Hepatocyte (in vitro differentiated cells): ENCODE data around the gene ATG4B. TPM values are rescaled to one million over a fixed set of nuclear protein-coding genes. Genes with fewer than 3 reads are reported as not detected.
A peak's percentile ranks its signal among the peaks of the same experiment; 100 is the strongest.

Experiments used
- DNase-seq: peaks from one replicate; pipeline ENCODE4 v3.0.0-alpha.2; 2016; ENCODE audit warnings: low spot score
- H2AFZ ChIP-seq: fragments of 200-600 bp; sonication (generic); 2 replicates; pipeline ENCODE4 v1.6.0; 2016; ENCODE audit warnings: antibody characterized with exemption, mild to moderate bottlenecking
- H3K27ac ChIP-seq: fragments of 200-600 bp; sonication (generic); 2 replicates; pipeline ENCODE4 v1.5.1; 2016; ENCODE audit warnings: mild to moderate bottlenecking
- H3K27me3 ChIP-seq: fragments of 200-600 bp; sonication (generic); 2 replicates; pipeline ENCODE4 v1.6.1; 2016
- H3K36me3 ChIP-seq: fragments of 200-600 bp; sonication (generic); replicated peaks from 2 replicates; pipeline ENCODE4 v1.5.1; 2016; ENCODE audit warnings: low read depth; ENCODE audit not compliant: insufficient read depth
- H3K4me1 ChIP-seq: fragments of 200-600 bp; sonication (generic); 2 replicates; pipeline ENCODE4 v1.5.1; 2016; ENCODE audit warnings: mild to moderate bottlenecking, moderate library complexity; ENCODE audit not compliant: insufficient read depth
- H3K4me2 ChIP-seq: fragments of 200-600 bp; sonication (generic); 2 replicates; pipeline ENCODE4 v1.6.0; 2016
- H3K4me3 ChIP-seq: fragments of 200-600 bp; sonication (generic); 2 replicates; pipeline ENCODE4 v1.5.1; 2016; ENCODE audit warnings: mild to moderate bottlenecking
- H3K79me2 ChIP-seq: fragments of 200-600 bp; sonication (generic); 2 replicates; pipeline ENCODE4 v1.6.0; 2017; ENCODE audit warnings: mild to moderate bottlenecking
- H3K9me2 ChIP-seq: fragments of 200-600 bp; sonication (generic); replicated peaks from 2 replicates; pipeline ENCODE4 v1.6.0; 2017; ENCODE audit warnings: mild to moderate bottlenecking; ENCODE audit not compliant: insufficient read depth
- H3K9me3 ChIP-seq: fragments of 200-600 bp; sonication (generic); 2 replicates; pipeline ENCODE4 v1.5.1; 2016; ENCODE audit warnings: low read depth, mild to moderate bottlenecking
- H4K20me1 ChIP-seq: fragments of 200-600 bp; sonication (generic); 2 replicates; pipeline ENCODE4 v1.6.0; 2016; ENCODE audit warnings: mild to moderate bottlenecking; ENCODE audit not compliant: insufficient read depth, poor library complexity, severe bottlenecking
- CTCF ChIP-seq: fragments of 200-600 bp; sonication (generic); IDR thresholded peaks from 2 replicates; pipeline ENCODE4 v1.5.1; 2016; ENCODE audit warnings: antibody characterized with exemption, mild to moderate bottlenecking; ENCODE audit not compliant: poor library complexity
- EZH2 ChIP-seq: fragments of 200-600 bp; sonication (generic); IDR thresholded peaks from 2 replicates; pipeline ENCODE4 v1.6.1; 2016; ENCODE audit warnings: antibody characterized with exemption, mild to moderate bottlenecking, borderline replicate concordance
- EZH2phosphoT487 ChIP-seq: fragments of 200-600 bp; sonication (generic); IDR thresholded peaks from one replicate; pipeline ENCODE4 v1.6.1; 2018; ENCODE audit warnings: antibody characterized with exemption, mild to moderate bottlenecking, low read depth, moderate library complexity; ENCODE audit not compliant: unreplicated experiment, severe bottlenecking
- WGBS: methylation state at CpG from one replicate; pipeline ENCODE4 v1.1.6; 2016; ENCODE audit warnings: low lambda C conversion rate; ENCODE audit errors: missing lambda C conversion rate; 5-methylcytosine and 5-hydroxymethylcytosine counted together
- polyA plus RNA-seq: library from polyadenylated mRNA; unstranded; fragments of >200 nt; fragmentation: Nextera tagmentation; extraction: Ambion mirVana; gene quantifications from 2 replicates; pipeline ENCODE4 v1.2.1, GENCODE V29; 2016
- total RNA-seq: library from RNA; depleted of rRNA; stranded (reverse); fragments of >200 nt; gene quantifications from 2 replicates; pipeline ENCODE4 v1.2.3, GENCODE V29; 2014

ATG4B gene
- total and polyA plus RNA-seq, 2 experiments from 2014 or later = 61.3 to 108 TPM

- WGBS = 98% methylated on average over 4 of the region's 4 CpGs
- Histone ChIP-seq H3K79me2 (peaks cover 3% of the 10 kb centered on the region), H3K4me2 (no peak overlapping the region), H2AFZ (no peak overlapping the region), H3K4me3 (no peak overlapping the region), H3K9me2 (no peaks in the 10 kb centered on the region), H3K27ac (no peak overlapping the region), H3K36me3 (no peaks in the 10 kb centered on the region), H3K4me1 (peaks cover 1% of the 10 kb centered on the region), H4K20me1 (no peaks in the 10 kb centered on the region), H3K27me3 (no peaks in the 10 kb centered on the region), H3K9me3 (no peaks in the 10 kb centered on the region)
- no peak for DNase-seq
- TF ChIP-seq EZH2phosphoT487 (no peak), EZH2 (no peak), CTCF (no peak)
Measured at GRCh38 chr2:241695651-241696050, 58.2 kb downstream of the ATG4B start.

DNA sequence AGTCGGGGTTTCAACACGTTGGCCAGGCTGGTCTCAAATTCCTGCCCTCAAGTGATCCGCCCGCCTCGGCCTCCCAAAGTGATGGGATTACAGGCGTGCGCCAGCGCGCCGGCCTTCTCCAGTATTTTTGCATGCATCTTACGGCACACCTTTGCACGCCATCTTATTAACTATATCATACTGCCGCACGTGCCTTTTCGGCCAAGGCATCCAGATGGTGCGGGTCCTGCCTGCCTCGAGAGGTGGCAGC is 63.6 kb downstream of the ATG4B start:
- Histone ChIP-seq H2AFZ (peak overlapping the region; percentile 67), H3K36me3 (no peaks in the 10 kb centered on the region), H3K4me3 (peak overlapping the region; percentile 77), H3K4me1 (peaks cover 13% of the 10 kb centered on the region), H4K20me1 (peaks cover 8% of the 10 kb centered on the region), H3K4me2 (peak overlapping the region; percentile 96), H3K9me3 (no peaks in the 10 kb centered on the region), H3K79me2 (peaks cover 34% of the 10 kb centered on the region), H3K9me2 (no peaks in the 10 kb centered on the region), H3K27ac (peak overlapping the region; percentile 97), H3K27me3 (no peaks in the 10 kb centered on the region)
- no peak for DNase-seq
- WGBS = 1% methylated on average over 17 of the region's 17 CpGs
- TF ChIP-seq CTCF = peak; percentile 50
- TF ChIP-seq EZH2 = no peak

DNA sequence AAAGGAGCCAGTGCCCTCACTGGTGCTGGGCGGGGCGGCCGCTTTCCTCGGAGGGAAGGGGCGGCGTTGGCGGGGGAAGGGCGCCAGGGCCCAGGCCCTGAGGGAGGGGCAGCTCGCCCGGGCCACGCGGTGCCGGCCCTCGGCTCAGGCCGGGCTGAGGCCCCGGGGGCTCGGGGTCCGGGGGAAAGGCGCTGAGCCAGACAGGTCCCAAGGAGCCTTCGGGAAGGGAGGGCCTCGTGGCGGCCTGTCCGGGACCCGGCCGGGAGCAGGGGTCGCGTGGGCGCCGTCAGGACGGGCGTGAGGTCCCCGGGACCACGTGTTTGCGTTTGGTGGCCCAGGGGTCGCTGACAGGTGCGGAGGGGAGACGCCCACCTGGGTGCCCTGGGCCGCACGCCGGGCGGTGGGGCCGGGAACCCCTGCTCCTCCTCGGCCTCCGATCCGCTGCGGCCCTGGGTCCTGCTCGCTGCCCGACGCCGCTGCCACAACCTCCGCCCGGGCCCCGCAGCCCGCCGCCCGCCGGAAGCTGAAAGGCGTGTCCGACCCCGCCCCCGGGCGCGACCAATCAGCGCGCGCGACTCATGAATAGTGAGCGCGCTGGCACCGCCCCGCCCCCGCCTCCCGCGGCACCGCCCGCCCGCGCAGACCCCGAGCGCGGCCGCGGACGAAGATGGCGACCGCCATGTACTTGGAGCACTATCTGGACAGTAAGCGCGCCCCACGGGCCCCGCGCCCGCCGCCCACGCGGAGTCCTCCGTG is 64.1 kb downstream of the ATG4B start, which contains the start of gene ING5:
TSS of gene ING5 (plus strand) at position 641 of the 756 bp plus-strand sequence. CDS start at position 668, 27 bp downstream.
- H3K9me2 ChIP-seq = no peaks in the 10 kb centered on the region
- no peaks in the 10 kb centered on the region for H3K9me3 ChIP-seq
- peaks cover 34% of the 10 kb centered on the region for H3K79me2 ChIP-seq
- peak; percentile 98 for DNase-seq
- peak within 1 kb of the TSS; percentile 97 for H3K27ac ChIP-seq
- H3K27me3 ChIP-seq = no peaks in the 10 kb centered on the region
- peak within 1 kb of the TSS; percentile 96 for H3K4me3 ChIP-seq
- TF ChIP-seq EZH2 (no peak), CTCF (no peak), EZH2phosphoT487 (no peak)
- H3K4me2 ChIP-seq = peak within 1 kb of the TSS; percentile 96
- WGBS = 0% methylated on average over 22 of the region's 96 CpGs
- H4K20me1 ChIP-seq = peaks cover 8% of the 10 kb centered on the region
- H3K36me3 ChIP-seq = no peaks in the 10 kb centered on the region
- H3K4me1 ChIP-seq = peaks cover 13% of the 10 kb centered on the region
- peak within 1 kb of the TSS; percentile 67 for H2AFZ ChIP-seq
